Right lobe of liver (tissue), 6 donors: ENCODE data around the gene AKAP13. TPM values are rescaled to one million over a fixed set of nuclear protein-coding genes. Genes with fewer than 3 reads are reported as not detected.

Experiments
- ATAC-seq, 4 donors: fragments of 200-7000 bp; cut with Tn5 transposase; one replicate each; pipeline ENCODE4 v1.9.1; 2020; ENCODE audit warnings: mild to moderate bottlenecking in 4 of 4, moderate library complexity in 4 of 4
- DNase-seq, 3 donors: peaks; one replicate each; pipeline ENCODE4 v3.0.0-alpha.2; 2020
- H3K27ac ChIP-seq, 3 donors: fragments of 200-600 bp; one replicate each; pipeline ENCODE4 v1.8.0; 2022
- H3K27me3 ChIP-seq, 2 donors: fragments of 200-600 bp; one replicate each; pipeline ENCODE4 v1.8.0; 2022
- H3K36me3 ChIP-seq, 4 donors: fragments of 200-600 bp; sonication (generic) in 1 of 4; one replicate each; pipeline versions ENCODE4 v1.5.1 to v1.8.0; 2017 to 2022; ENCODE audit warnings: control low read depth in 1 of 4
- H3K4me1 ChIP-seq, 4 donors: fragments of 200-600 bp; sonication (generic) in 1 of 4; one replicate each; pipeline versions ENCODE4 v1.5.1 to v1.8.0; 2017 to 2022; ENCODE audit warnings: control low read depth in 1 of 4
- H3K4me3 ChIP-seq, 3 donors: fragments of 200-600 bp; one replicate each; pipeline ENCODE4 v1.8.0; 2022
- H3K9me3 ChIP-seq, 4 donors: fragments of 200-600 bp; sonication (generic) in 1 of 4; one replicate each; pipeline versions ENCODE4 v1.5.1 to v1.8.0; 2017 to 2022; ENCODE audit warnings: control low read depth in 1 of 4
- POLR2A ChIP-seq: fragments of 450-650 bp; IDR thresholded peaks from one replicate; pipeline ENCODE4 v1.6.1; 2017; ENCODE audit warnings: antibody characterized with exemption, mild to moderate bottlenecking
- WGBS: methylation state at CpG from one replicate; pipeline ENCODE4 v1.1.6; 2018; ENCODE audit warnings: low coverage, low lambda C conversion rate; ENCODE audit not compliant: insufficient coverage; ENCODE audit errors: missing lambda C conversion rate; 5-methylcytosine and 5-hydroxymethylcytosine counted together
- intact Hi-C, 2 donors: fragments of 100-400 bp; cut with DNase I; formaldehyde crosslinking; loops; one replicate each; pipeline versions ENCODE4 v1.11.2 to v1.14.1; 2022
- total RNA-seq, 6 experiments: library from RNA; depleted of rRNA in 2 of 6; stranded (reverse); fragments of >200 nt in 2 of 6; fragmentation: NEBNext Ultra II Directional in 3 of 6; extraction: Animal tissue kit (Norgen Biotek cat#: 25700) in 3 of 6; gene quantifications; one replicate each; pipeline versions ENCODE4 v1.1.0 to v1.2.4, GENCODE V29; 2016 to 2023
- TF ChIP-seq, protein P1 (sequence below), 4 donors: fragments of 200-600 bp in 3 of 4; fragments of 450-650 bp in 1 of 4; IDR thresholded peaks; one replicate each; pipeline versions ENCODE4 v1.5.1 to v1.8.0; 2016 to 2022; ENCODE audit warnings: antibody characterized with exemption in 4 of 4, mild to moderate bottlenecking in 2 of 4
- donor health status: DM: no; HTN: yes; CAD: no.
- donor health status: DM: no; HTN: no; CAD: no.
- donor health status: DM: no; HTN: no; CAD: no.
- donor health status: DM: no; HTN: yes; CAD: no.
- donor health status: DM: no; HTN: yes; CAD: no.

AKAP13 gene
- total RNA-seq, 6 experiments from 2014 or later, result 50.1 to 73.1 (median 63.9) TPM

DNA sequence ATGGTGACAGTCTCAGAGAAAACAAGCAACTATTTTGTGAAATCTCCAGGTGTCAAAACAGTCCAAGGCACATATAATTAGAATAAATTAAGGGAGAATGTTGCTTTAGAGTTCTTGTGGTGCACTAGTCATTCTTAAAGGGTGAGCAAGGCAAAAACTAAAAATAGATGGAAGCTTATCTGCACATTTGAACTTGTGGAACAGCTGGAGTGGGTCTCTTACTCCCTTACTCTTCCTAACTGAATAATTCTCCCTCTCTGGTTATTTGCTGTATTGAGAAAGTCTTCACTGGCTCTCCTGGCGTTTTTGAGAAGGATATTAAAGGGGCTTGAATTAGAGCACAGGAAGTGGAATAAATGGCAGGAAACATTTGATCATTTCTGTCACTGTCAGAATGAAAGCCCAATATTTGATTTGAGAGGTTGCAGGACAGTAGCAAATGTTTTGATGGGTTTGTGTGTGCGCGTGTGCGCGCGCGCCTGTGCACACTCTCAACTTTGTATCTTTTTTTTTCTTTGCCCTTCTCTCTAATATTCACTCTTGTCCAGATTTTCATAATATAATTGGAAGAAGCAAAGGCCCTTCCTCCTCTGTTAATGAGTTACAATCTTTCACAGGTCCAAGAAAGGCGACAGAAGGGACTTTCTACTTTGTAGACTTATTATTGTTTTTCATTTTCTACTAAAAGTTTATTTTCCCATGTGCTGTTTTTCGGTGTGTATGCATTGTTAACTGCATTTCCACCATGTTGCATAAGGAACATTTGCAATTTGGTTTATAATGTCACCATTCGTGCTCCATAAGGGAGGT, 40.9 kb downstream of the AKAP13 start:
- intact Hi-C loops, result no loop called here
- no peaks in the 10 kb centered on the region for H3K36me3 ChIP-seq
- WGBS, result 71% methylated on average over 10 of the region's 10 CpGs
- H3K4me3 ChIP-seq, result no peak overlapping the region
- TF ChIP-seq POLR2A, result no peak
- TF ChIP-seq, protein P1, sequence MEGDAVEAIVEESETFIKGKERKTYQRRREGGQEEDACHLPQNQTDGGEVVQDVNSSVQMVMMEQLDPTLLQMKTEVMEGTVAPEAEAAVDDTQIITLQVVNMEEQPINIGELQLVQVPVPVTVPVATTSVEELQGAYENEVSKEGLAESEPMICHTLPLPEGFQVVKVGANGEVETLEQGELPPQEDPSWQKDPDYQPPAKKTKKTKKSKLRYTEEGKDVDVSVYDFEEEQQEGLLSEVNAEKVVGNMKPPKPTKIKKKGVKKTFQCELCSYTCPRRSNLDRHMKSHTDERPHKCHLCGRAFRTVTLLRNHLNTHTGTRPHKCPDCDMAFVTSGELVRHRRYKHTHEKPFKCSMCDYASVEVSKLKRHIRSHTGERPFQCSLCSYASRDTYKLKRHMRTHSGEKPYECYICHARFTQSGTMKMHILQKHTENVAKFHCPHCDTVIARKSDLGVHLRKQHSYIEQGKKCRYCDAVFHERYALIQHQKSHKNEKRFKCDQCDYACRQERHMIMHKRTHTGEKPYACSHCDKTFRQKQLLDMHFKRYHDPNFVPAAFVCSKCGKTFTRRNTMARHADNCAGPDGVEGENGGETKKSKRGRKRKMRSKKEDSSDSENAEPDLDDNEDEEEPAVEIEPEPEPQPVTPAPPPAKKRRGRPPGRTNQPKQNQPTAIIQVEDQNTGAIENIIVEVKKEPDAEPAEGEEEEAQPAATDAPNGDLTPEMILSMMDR (IDR thresholded peaks at IDR 0.05), result no peak
- H3K27ac ChIP-seq, result no peak overlapping the region
- H3K27me3 ChIP-seq, result no peaks in the 10 kb centered on the region
- DNase-seq, result no peak
- no peaks in the 10 kb centered on the region for H3K9me3 ChIP-seq
- peak in 1 of 4 donors; percentile 29 for ATAC-seq
- peaks cover 0 to 11% (median 4%) of the 10 kb centered on the region in 4 donors for H3K4me1 ChIP-seq

DNA sequence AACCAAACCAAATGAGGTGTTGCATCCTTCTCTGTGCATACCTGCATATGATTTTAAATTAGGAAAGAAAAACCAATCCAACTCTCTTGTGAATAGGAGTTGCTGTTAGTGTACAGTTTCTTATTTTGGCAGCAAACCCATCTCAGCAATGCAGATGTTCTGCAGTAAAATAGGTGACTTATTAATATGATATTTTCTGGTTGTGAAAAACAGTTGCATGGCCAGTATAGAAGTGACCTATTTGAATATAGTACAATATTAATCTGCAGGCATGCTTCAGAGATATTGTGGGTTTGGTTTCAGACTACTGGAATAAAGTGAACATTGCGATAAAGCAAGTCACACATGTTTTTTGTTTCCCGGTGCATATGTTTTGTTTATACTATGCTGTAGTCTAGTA, 42.2 kb downstream of the AKAP13 start:
- Histone ChIP-seq H3K27ac (no peak overlapping the region), H3K36me3 (no peaks in the 10 kb centered on the region), H3K27me3 (no peaks in the 10 kb centered on the region), H3K4me1 (peaks cover 0 to 11% (median 4%) of the 10 kb centered on the region in 4 donors), H3K4me3 (no peak overlapping the region), H3K9me3 (no peaks in the 10 kb centered on the region)
- TF ChIP-seq POLR2A, result no peak
- TF ChIP-seq, protein P1 (IDR thresholded peaks at IDR 0.05), result no peak
- 86% methylated on average over 2 of the region's 2 CpGs for WGBS
- no peak for ATAC-seq
- intact Hi-C loops, result no loop called here
- no peak for DNase-seq

DNA sequence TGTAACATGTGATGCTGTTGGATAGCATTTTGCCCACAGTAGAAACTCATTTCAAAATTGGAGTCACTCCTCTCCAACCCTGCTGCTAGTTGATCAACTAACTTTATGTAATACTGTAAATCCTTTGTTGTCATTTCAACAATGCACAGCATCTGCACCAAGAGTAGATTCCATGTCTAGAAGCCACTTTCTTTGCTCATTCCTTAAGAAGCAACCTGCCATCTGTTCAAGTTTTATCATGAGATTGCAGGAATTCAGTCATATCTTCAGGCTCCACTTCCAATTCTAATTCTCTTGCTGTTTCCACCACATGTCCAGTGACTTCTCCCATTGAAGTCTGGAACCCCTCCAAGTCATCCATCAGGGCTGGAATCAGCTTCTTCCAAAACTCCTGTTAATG, 42.9 kb downstream of the AKAP13 start:
- no peak for ATAC-seq
- Histone ChIP-seq H3K4me3 (no peak overlapping the region), H3K36me3 (no peaks in the 10 kb centered on the region), H3K4me1 (peaks cover 0 to 11% (median 4%) of the 10 kb centered on the region in 4 donors), H3K27ac (no peak overlapping the region), H3K27me3 (no peaks in the 10 kb centered on the region), H3K9me3 (no peaks in the 10 kb centered on the region)
- no peak for TF ChIP-seq POLR2A
- TF ChIP-seq, protein P1 (IDR thresholded peaks at IDR 0.05), result no peak
- intact Hi-C loops, result no loop called here
- no peak for DNase-seq

DNA sequence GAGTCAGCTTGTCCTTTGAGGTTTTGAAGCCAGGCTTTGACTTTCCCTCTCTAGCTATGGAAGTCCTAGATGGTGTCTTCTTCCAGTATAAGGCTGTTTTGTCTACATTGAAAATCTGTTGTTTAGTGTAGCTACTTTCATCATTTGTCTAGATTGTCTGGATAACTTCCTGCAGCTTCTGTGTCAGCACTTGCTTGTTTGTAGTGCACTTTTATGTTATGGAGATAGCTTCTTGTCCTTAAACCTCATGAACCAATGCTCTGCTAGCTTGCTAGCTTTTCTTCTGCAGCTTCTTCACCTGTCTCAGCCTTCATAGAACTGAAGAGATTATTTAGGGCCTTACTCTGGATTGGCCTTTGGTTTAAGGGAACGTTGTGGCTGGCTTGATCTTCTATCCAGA, 43.8 kb downstream of the AKAP13 start:
- H3K27ac ChIP-seq, result no peak overlapping the region

More for the DNA sequence above, 43.8 kb downstream of the AKAP13 start:
- Histone ChIP-seq H3K9me3 (no peaks in the 10 kb centered on the region), H3K4me1 (peaks cover 0 to 11% (median 4%) of the 10 kb centered on the region in 4 donors), H3K27me3 (no peaks in the 10 kb centered on the region), H3K4me3 (no peak overlapping the region), H3K36me3 (no peaks in the 10 kb centered on the region)
- WGBS, result 73% methylated on average over 1 of the region's 1 CpG
- TF ChIP-seq, protein P1 (IDR thresholded peaks at IDR 0.05), result no peak
- TF ChIP-seq POLR2A, result no peak
- DNase-seq (no peak), ATAC-seq (no peak)
- intact Hi-C loops, result no loop called here
